ENCODE data around the gene PROSER2. TPM values are rescaled to one million over a fixed set of nuclear protein-coding genes. Genes with fewer than 3 reads are reported as not detected.

The PROSER2 gene
- total RNA-seq, 1 experiment from 2014 or later = 10.6 TPM

DNA sequence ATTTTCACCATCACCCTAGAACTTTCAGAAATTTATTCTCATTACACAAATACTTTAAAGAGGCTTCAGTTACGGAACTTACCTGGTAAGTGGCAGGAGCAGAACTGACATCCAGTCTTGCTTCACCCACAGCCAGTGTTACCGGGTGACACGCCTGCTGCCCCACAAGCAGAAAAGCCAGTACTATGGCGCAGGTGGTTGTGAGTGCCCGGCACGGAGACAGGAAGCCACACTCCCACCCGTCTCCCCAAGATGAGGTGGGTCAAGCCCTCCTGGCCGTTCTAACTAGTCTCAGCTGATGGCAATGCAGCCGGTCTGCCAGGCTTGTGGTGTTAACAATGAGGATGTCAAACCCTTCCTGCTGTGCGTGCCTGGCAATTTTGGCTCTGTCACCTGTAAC lies 86.9 kb downstream of the PROSER2 start:
- Histone ChIP-seq H3K9me3 (ENCODE audit: control insufficient read depth, low read depth, low read length) (no peaks in the 10 kb centered on the region), H3K79me1 (ENCODE audit: insufficient read depth, low read depth, low read length, poor library complexity, severe bottlenecking) (no peaks in the 10 kb centered on the region), H4K5ac (ENCODE audit: insufficient read length, low read depth, low read length) (no peak overlapping the region), H2BK5ac (ENCODE audit: insufficient read length, low read length) (no peak overlapping the region), H2BK12ac (ENCODE audit: insufficient read length, low read depth, low read length) (no peak overlapping the region), H4K91ac (ENCODE audit: insufficient read length, low read depth, low read length) (no peak overlapping the region), H3K18ac (ENCODE audit: insufficient read length, low read depth, low read length) (no peak overlapping the region), H3K79me2 (ENCODE audit: insufficient read depth, low read length) (no peaks in the 10 kb centered on the region), H3K23me2 (ENCODE audit: insufficient read length, low read depth, low read length, poor library complexity, severe bottlenecking) (no peaks in the 10 kb centered on the region), H3T11ph (ENCODE audit: low read length) (no peak overlapping the region), H2BK20ac (ENCODE audit: low read depth, low read length, poor library complexity, severe bottlenecking) (no peak overlapping the region), H2BK15ac (ENCODE audit: low read depth, low read length) (no peak overlapping the region), H3K4me2 (ENCODE audit: insufficient read depth, insufficient read length, low read length) (no peak overlapping the region), H3K4ac (ENCODE audit: low read depth, low read length) (no peak overlapping the region), H3K56ac (ENCODE audit: insufficient read length, low read depth, low read length) (no peak overlapping the region), H3K4me1 (ENCODE audit: insufficient read depth, low read length) (no peaks in the 10 kb centered on the region), H4K20me1 (ENCODE audit: control insufficient read depth, insufficient read depth, insufficient read length) (no peaks in the 10 kb centered on the region), H3K9ac (ENCODE audit: extremely low read depth, insufficient read length, low read length) (no peak overlapping the region), H3K23ac (ENCODE audit: insufficient read length, low read depth, low read length) (no peak overlapping the region), H4K8ac (replicated peaks; ENCODE audit: insufficient read length, low read depth, low read length) (no peak overlapping the region), H3K27ac (ENCODE audit: insufficient read length, low read depth, low read length) (no peak overlapping the region), H2BK120ac (ENCODE audit: low read depth, low read length, poor library complexity, severe bottlenecking) (no peak overlapping the region), H3K14ac (ENCODE audit: insufficient read depth, low read length) (no peak overlapping the region; the same call in 1 of the 2 replicates), H2AFZ (ENCODE audit: low read length) (no peak overlapping the region), H2AK5ac (ENCODE audit: insufficient read length, low read length) (no peak overlapping the region), H3K27me3 (ENCODE audit: insufficient read depth, low read length) (no peaks in the 10 kb centered on the region)
- no peaks in the 10 kb centered on the region for H3K9me3 Mint-ChIP-seq
- H3K36me3 Mint-ChIP-seq (ENCODE audit: insufficient read depth in 1 of 3, low read depth in 3 of 3) = no peaks in the 10 kb centered on the region
- TF ChIP-seq, protein P1, sequence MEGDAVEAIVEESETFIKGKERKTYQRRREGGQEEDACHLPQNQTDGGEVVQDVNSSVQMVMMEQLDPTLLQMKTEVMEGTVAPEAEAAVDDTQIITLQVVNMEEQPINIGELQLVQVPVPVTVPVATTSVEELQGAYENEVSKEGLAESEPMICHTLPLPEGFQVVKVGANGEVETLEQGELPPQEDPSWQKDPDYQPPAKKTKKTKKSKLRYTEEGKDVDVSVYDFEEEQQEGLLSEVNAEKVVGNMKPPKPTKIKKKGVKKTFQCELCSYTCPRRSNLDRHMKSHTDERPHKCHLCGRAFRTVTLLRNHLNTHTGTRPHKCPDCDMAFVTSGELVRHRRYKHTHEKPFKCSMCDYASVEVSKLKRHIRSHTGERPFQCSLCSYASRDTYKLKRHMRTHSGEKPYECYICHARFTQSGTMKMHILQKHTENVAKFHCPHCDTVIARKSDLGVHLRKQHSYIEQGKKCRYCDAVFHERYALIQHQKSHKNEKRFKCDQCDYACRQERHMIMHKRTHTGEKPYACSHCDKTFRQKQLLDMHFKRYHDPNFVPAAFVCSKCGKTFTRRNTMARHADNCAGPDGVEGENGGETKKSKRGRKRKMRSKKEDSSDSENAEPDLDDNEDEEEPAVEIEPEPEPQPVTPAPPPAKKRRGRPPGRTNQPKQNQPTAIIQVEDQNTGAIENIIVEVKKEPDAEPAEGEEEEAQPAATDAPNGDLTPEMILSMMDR (conservative IDR thresholded peaks at IDR 0.05) = no peak
- H3K27ac Mint-ChIP-seq = no peak overlapping the region
- no peak overlapping the region for H3K4me3 Mint-ChIP-seq
- no peak for DNase-seq
- H3K27me3 Mint-ChIP-seq (ENCODE audit: low read depth) = peaks cover 5% of the 10 kb centered on the region
- no CpG with 5 or more reads among the region's 10 CpGs for WGBS (ENCODE audit: extremely low coverage, insufficient read length, low lambda C conversion rate)
- H3K4me1 Mint-ChIP-seq = peaks cover 10 to 11% of the 10 kb centered on the region in 2 experiments
